DOHH2 (cell line): ENCODE results near the gene LRSAM1.

ENCODE experiments used
- H3F3A ChIP-seq: fragments of 200-600 bp; sonication (generic), shearing (Covaris generic); 2 replicates; pipeline ENCODE4 v1.6.0; 2016; ENCODE audit warnings: antibody characterized with exemption, mild to moderate bottlenecking; ENCODE audit not compliant: control insufficient read depth, insufficient read depth
- H3K27ac ChIP-seq: fragments of 200-600 bp; sonication (generic); 2 replicates; pipeline ENCODE4 v1.5.1; 2014; ENCODE audit warnings: low read depth, mild to moderate bottlenecking, low read length, moderate library complexity
- H3K27me3 ChIP-seq: fragments of 200-600 bp; sonication (generic); 2 replicates; pipeline ENCODE4 v1.6.1; 2014; ENCODE audit warnings: mild to moderate bottlenecking, low read length, mixed read lengths; ENCODE audit not compliant: control insufficient read depth
- H3K36me3 ChIP-seq: fragments of 200-600 bp; sonication (generic); 2 replicates; pipeline ENCODE4 v1.6.1; 2014; ENCODE audit warnings: mild to moderate bottlenecking, low read length, moderate library complexity, mixed read lengths; ENCODE audit not compliant: control insufficient read depth
- H3K4me1 ChIP-seq: fragments of 200-600 bp; sonication (generic); 2 replicates; pipeline ENCODE4 v1.6.1; 2014; ENCODE audit warnings: mild to moderate bottlenecking, low read length, mixed read lengths; ENCODE audit not compliant: control insufficient read depth
- H3K4me2 ChIP-seq: fragments of 200-600 bp; sonication (generic); 2 replicates; pipeline ENCODE4 v1.6.0; 2014; ENCODE audit warnings: mild to moderate bottlenecking, low read length, moderate library complexity
- H3K4me3 ChIP-seq: fragments of 200-600 bp; sonication (generic); 2 replicates; pipeline ENCODE4 v1.5.1; 2014; ENCODE audit warnings: mild to moderate bottlenecking, low read length, mixed read lengths
- H3K79me2 ChIP-seq: fragments of 200-600 bp; sonication (generic); 2 replicates; pipeline ENCODE4 v1.6.1; 2014; ENCODE audit warnings: mild to moderate bottlenecking, low read length, mixed read lengths; ENCODE audit not compliant: control insufficient read depth
- H3K9me2 ChIP-seq: fragments of 200-600 bp; sonication (generic); replicated peaks from 2 replicates; pipeline ENCODE4 v1.6.1; 2014; ENCODE audit warnings: mild to moderate bottlenecking, low read length, mixed read lengths; ENCODE audit not compliant: control insufficient read depth
- H3K9me3 ChIP-seq: fragments of 200-600 bp; sonication (generic); 2 replicates; pipeline ENCODE4 v1.6.1; 2014; ENCODE audit warnings: antibody characterized with exemption, low read length, mixed read lengths; ENCODE audit not compliant: control insufficient read depth, insufficient read depth
- H4K20me1 ChIP-seq: fragments of 200-600 bp; sonication (generic); 2 replicates; pipeline ENCODE4 v1.6.0; 2014; ENCODE audit warnings: low read depth, mild to moderate bottlenecking, antibody characterized with exemption, low read length, moderate library complexity; ENCODE audit not compliant: control insufficient read depth, insufficient read depth
- EZH2phosphoT487 ChIP-seq: fragments of 200-600 bp; sonication (generic); IDR thresholded peaks from 2 replicates; pipeline ENCODE4 v1.6.1; 2017; ENCODE audit warnings: borderline replicate concordance, mild to moderate bottlenecking, antibody characterized with exemption, low read length, moderate library complexity, mixed read lengths
- TF ChIP-seq, protein P1 (sequence below): fragments of 200-600 bp; sonication (generic); IDR thresholded peaks from one replicate; pipeline ENCODE4 v1.5.1; 2014; ENCODE audit warnings: antibody characterized with exemption, mild to moderate bottlenecking, low read depth, low read length; ENCODE audit not compliant: poor library complexity, severe bottlenecking

LRSAM1 gene

DNA sequence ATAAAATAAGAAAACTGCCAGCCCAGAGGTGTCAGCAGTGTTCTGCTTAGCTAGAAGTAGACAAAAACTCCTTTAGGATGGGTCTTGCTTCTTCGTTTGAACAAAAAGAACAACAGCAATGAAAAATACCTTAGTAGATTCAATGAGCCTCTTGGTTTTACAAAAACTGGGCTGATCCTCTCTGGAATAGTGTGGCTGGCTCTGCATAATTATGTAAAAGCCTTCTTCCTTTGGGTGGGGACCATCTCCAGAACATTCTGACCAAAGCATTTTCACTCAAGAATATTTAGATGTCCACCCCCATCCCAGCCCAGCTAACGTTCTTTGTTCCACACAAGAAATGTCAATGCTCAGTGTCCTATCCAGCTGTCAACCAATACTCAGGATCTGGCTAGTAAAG, 63.2 kb downstream of the LRSAM1 start:
- Histone ChIP-seq H3K9me3 (no peaks in the 10 kb centered on the region), H3K4me1 (peaks cover 5% of the 10 kb centered on the region; the same call in 1 of the 2 replicates), H3K27ac (no peak overlapping the region), H3K36me3 (no peaks in the 10 kb centered on the region), H3K79me2 (no peaks in the 10 kb centered on the region), H3K4me3 (no peak overlapping the region), H3F3A (no peaks in the 10 kb centered on the region), H4K20me1 (no peaks in the 10 kb centered on the region), H3K27me3 (no peaks in the 10 kb centered on the region), H3K4me2 (no peak overlapping the region), H3K9me2 (no peaks in the 10 kb centered on the region)
- TF ChIP-seq, protein P1, sequence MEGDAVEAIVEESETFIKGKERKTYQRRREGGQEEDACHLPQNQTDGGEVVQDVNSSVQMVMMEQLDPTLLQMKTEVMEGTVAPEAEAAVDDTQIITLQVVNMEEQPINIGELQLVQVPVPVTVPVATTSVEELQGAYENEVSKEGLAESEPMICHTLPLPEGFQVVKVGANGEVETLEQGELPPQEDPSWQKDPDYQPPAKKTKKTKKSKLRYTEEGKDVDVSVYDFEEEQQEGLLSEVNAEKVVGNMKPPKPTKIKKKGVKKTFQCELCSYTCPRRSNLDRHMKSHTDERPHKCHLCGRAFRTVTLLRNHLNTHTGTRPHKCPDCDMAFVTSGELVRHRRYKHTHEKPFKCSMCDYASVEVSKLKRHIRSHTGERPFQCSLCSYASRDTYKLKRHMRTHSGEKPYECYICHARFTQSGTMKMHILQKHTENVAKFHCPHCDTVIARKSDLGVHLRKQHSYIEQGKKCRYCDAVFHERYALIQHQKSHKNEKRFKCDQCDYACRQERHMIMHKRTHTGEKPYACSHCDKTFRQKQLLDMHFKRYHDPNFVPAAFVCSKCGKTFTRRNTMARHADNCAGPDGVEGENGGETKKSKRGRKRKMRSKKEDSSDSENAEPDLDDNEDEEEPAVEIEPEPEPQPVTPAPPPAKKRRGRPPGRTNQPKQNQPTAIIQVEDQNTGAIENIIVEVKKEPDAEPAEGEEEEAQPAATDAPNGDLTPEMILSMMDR = no peak
- TF ChIP-seq EZH2phosphoT487 = no peak

DNA sequence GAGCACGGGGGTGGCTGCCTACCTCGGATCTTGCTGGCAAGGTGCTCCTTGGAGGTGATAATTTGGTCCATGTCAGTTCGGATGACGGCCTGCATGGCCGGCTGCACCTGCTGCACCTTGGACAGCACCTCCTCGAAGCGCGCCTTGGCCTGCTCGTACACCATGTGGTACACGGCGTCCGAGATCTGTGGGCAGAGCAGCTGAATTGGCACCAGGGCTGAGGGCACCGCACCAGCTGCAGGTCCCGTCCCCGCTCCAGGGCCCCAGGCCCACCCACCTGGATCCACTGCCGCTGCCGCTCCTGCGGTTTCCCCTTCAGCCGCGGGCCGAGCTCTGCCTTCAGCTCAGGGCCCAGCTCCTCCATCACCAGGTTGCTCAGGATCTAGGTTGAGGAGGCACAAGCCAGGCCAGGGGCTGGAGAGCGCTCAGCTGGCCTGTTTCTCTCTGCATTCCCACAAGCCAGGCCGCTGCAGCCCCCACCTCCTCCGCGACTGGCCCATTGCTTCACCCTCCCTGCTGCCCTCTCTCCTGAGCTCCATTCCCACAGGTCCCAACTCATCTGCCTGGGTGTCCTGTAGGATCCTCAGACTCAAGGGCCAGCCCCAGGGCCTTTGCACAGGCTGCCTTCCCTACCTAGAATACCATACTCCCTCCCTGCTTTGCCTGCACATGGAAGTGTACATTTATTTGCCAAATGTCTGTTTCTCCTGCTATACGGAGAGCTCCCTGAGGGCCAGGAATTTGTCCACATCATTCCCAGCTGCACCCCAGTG, 65.7 kb downstream of the LRSAM1 start:
- Histone ChIP-seq H3F3A (no peaks in the 10 kb centered on the region), H3K27ac (no peak overlapping the region), H3K27me3 (no peaks in the 10 kb centered on the region), H3K9me2 (no peaks in the 10 kb centered on the region), H3K4me2 (no peak overlapping the region), H3K9me3 (peaks cover 4% of the 10 kb centered on the region; the same call in 1 of the 2 replicates), H3K4me1 (peaks cover 5% of the 10 kb centered on the region; the same call in 1 of the 2 replicates), H3K36me3 (no peaks in the 10 kb centered on the region), H4K20me1 (no peaks in the 10 kb centered on the region), H3K4me3 (no peak overlapping the region), H3K79me2 (no peaks in the 10 kb centered on the region)
- TF ChIP-seq EZH2phosphoT487 = no peak
- TF ChIP-seq, protein P1 = no peak

DNA sequence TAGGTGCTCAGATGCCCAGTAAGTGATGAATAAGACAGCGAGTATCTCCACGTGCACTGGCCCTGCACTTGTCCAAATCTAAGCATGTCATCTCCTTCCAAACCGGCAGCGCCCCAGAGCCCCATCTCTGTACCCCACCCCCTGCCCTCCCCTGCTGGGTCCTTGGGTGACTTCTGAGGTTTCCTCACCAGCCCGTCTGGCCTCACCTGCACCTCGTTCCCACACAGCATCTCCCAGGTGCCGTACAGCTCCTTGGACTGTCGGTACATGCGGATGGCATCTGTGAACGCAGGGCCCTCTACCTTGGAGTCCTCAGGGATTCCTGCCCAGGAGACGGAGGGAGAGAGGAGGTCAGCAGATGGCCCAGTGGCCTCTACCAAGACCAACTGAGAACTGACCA, 66.3 kb downstream of the LRSAM1 start:
- H3K4me3 ChIP-seq = no peak overlapping the region
- H3K4me2 ChIP-seq = no peak overlapping the region
- no peaks in the 10 kb centered on the region for H3K36me3 ChIP-seq
- TF ChIP-seq, protein P1 = no peak
- TF ChIP-seq EZH2phosphoT487 = no peak
- H3K4me1 ChIP-seq = peaks cover 5% of the 10 kb centered on the region; the same call in 1 of the 2 replicates
- no peaks in the 10 kb centered on the region for H4K20me1 ChIP-seq
- H3F3A ChIP-seq = no peaks in the 10 kb centered on the region
- peaks cover 10% of the 10 kb centered on the region; the same call in 1 of the 2 replicates for H3K9me3 ChIP-seq
- no peaks in the 10 kb centered on the region for H3K9me2 ChIP-seq
- H3K27ac ChIP-seq = no peak overlapping the region
- H3K27me3 ChIP-seq = no peaks in the 10 kb centered on the region
- H3K79me2 ChIP-seq = no peaks in the 10 kb centered on the region
